Endometrial microvascular endothelial cells (primary cell): ENCODE measurements around the gene ARHGAP15. TPM values are rescaled to one million over a fixed set of nuclear protein-coding genes. Genes with fewer than 3 reads are reported as not detected.

ENCODE experiments used
- in situ Hi-C: cut with HindIII; loops from 2 replicates; pipeline ENCODE4 v1.10.0; 2017; ENCODE audit warnings: low sequenced_read_pairs, low pct_unique_long_range_greater_than_20kb; ENCODE audit errors: inconsistent ontology term
- total RNA-seq: library from RNA; depleted of rRNA; stranded (reverse); fragments of >200 nt; gene quantifications from one replicate; pipeline ENCODE4 v1.2.3, GENCODE V29; 2015; ENCODE audit errors: inconsistent ontology term

Gene ARHGAP15
- total RNA-seq, 1 donor from 2014 or later, result not detected

DNA sequence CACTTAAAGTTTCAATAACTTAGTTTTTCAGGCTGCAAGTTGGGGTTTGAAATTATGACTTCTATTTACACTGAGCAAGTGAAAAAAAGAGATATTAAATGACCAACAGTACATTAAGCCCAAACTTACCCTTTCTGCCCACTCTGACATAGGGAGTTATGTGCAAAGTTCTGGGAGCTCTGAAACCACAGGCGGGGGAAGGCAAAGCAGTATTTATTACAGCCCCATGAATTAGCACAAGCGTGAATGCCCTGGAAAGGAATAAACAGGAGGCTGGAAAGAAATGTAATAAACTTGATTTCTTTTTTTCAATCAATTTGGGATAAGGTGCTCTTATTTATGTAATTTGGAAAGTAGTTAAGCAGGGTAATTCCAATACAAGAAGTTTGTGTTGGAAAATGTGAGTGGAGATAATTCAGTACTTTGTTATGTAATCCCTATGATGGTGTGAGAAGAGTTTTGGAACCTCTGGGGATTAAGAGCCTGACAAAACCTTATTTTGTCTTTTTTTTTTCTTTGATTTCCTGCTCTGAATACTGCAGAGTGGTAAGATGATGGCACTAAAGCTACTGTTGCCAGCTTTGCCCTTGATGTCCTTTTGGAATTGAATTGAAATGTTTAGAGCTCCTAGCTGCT lies 351.5 kb downstream of the ARHGAP15 start:
- in situ Hi-C loops, result no loop called here

DNA sequence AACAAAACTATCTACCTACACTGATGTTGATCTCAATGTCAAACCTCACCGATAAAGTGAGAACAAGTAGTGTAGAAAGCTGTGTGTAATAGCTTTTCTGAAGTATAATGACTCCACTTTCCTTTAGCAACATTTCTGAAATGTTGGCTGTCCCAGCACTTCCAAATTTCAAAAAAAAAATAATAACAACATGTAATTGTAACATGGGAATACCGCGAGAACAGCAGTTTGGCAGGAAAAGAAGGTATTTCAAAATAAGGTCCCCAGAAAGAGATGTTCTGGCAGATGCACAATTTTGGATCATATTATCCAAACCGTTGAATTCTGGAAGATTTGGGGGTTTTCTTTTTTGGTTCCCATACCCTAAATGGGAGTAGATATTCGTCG lies 352.0 kb downstream of the ARHGAP15 start:
- in situ Hi-C loops, result no loop called here

DNA sequence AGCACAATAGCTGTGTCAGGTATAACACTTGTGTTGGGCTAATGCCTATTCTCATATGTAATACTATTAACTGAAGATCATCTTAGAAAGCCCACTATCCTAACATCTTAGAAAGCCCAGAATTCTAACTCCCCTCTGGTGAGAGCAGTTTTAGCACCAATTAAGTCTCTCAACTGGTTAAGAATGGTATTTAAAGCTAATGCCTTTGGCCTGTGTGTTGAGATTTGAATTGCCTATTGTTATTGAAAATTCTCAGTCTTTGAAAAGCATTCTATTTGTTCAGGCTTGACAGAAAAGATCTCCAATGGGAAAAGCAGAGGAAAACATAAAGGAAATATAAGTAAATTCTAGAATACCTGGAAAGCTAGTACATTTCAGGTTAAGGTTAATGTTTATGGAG lies 352.5 kb downstream of the ARHGAP15 start:
- in situ Hi-C loops, result no loop called here

DNA sequence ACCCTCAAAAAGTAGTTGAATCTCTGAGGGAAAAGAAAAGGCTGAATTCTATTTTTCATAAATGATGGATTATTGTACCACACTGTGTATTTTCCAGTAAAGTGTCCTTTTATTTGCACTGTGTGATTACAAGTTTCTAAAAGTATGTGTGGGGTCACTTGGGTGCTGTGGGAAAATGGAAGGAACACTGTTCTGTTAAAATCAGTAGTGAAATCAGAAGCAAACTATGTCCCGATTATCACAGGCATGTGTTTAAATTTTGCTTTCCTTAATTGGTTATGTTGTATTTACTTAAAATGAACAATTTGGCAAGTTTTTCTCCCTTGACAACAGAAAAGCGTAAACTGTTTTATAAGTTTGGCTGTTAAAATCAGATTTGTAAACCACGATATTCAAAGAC lies 353.1 kb downstream of the ARHGAP15 start:
- in situ Hi-C loops, result no loop called here

DNA sequence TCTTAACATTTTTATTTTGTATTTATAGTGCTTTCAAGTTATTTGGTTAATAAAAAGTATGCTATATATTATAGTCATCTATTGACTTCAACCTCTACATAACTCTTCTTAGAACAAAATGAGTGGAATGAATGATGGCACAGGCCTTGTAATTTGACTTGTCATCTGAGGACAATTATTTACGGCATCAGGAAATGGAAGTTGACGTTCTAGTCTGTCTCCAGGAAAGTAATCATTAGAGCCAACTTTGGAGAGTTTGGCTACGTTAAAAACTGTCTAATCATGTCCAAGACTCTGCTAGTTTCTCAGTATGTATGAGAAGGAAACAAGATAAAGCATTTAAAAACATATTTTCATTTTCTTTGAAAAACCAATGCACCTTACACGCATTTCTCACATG lies 353.6 kb downstream of the ARHGAP15 start:
- in situ Hi-C loops, result no loop called here

DNA sequence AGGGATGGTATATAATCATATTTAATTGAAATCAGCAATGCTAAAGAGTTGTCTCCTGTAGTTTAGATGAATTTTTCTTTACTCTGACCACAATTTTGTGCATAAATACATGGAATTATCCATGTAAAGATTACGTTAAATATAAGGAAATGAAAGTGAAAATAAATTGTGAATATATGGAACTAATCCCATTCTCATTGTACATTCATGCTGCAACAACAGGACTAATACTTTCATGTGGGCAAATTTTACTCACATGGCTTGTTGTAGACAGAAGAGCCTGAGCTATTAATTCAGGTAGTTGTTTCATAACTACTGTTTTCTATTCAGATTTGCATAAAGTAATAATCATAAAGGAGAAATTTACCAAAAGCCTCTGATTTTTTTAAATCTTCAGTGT lies 357.8 kb downstream of the ARHGAP15 start:
- in situ Hi-C loops, result no loop called here

DNA sequence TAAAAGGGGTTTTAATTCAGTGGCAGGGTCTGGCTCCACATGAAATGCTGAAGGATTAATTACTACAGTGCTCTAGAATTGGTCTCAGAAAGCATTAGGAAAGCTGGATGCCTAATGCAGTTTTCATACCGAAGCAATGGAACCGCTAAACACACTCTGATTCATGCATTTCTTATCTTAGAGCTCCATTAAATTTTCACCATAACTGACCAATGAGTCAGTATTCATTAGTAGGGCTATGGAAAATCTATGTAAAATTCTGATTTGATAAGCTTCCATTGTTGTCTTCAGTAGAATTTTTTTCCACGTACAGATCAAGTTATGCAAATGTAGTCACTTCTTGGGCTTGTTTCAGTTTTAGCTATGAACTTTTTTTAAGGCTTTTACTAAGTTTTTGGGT lies 359.9 kb downstream of the ARHGAP15 start:
- in situ Hi-C loops, result no loop called here

DNA sequence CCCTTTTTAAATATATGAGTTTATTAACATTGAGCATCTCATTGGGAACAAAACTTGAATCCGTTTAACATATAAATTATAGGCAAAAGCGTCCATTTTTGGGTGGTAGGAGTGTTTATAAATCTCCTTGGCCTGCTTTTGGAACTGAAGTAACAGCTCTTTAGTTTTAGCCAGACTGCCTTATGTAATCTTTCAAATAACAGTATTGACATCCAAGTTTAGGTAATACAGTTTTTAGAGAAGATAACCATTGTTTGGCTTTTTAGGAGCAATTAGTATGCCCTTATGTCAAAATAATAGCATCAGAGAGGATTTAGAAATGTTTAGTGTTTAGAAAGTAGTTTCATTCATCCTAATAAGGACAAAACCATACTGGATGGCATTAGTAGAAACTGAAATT lies 361.9 kb downstream of the ARHGAP15 start:
- in situ Hi-C loops, result no loop called here

DNA sequence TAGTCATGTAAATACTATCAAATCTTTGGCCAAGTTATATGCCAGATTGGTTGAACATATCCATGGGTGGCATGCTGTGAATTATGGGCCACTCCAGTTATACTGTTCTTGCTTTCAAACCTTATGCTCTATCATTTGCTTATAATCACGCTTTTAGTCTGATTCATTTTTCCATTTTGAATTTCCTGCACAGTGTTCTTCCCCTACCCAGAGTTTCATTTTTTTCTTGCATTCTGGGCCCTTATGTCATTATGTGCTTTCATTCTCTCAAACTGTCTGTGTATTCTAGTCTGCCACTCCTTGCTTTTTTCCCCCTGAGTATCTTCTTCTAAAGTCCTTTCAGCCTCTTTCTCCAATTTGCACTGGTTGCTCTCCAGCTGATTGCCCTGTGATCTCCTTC lies 364.1 kb downstream of the ARHGAP15 start:
- in situ Hi-C loops, result no loop called here

DNA sequence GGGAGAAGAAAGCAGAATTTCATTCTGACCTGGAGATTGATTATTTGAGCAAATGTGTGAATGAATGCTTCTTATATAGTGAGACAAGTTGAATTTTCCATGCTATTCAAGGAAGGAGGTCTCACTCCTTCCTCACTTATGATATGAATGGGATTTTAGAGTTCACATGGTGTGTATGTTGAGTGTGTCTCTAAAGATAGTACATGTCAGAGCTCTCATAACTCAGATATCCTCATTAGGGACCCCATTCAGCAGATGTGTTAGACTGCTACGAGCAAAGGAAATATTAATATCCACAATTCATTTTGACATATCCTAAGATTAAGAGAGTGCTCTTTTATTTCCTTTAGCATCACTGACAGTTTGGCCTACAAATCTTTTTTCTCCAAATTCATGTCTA lies 368.5 kb downstream of the ARHGAP15 start:
- in situ Hi-C loops, result no loop called here

DNA sequence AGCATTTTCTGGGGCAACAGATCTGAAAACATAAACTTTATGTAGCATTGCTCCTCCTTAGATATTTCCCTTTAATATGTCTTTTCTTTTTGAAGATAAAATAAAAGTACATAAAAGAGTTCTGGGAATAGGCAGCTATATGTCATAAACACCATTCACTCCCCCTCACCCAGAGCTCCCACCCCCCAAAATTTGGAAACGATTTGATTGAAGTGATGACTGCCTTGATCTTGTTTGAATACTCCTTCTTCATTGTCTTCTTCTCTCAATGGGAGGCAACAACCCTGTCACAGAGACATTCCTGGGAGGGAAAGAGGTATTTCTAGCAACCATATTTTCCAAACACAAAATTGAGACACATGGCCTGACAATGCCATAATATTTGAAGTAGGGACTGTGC lies 369.3 kb downstream of the ARHGAP15 start:
- in situ Hi-C loops, result no loop called here

DNA sequence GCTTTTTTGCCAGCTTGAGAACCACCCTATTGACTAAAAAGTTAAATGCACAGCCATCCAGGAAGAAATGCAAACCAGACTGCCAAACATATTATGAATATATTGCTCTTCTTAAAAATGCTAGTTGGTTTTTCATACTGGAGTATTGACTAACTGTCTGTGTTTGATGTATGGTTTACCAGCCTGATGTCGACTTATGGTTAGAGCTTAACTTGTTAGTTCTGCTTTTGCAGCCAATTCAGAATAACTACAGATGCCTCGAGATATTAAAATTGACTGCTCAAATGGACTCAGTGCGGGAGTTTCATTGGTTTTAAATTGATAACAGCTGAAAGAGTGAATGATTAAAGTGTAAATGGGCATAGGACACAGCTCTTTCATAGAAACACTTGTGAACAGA lies 369.8 kb downstream of the ARHGAP15 start:
- in situ Hi-C loops, result no loop called here

DNA sequence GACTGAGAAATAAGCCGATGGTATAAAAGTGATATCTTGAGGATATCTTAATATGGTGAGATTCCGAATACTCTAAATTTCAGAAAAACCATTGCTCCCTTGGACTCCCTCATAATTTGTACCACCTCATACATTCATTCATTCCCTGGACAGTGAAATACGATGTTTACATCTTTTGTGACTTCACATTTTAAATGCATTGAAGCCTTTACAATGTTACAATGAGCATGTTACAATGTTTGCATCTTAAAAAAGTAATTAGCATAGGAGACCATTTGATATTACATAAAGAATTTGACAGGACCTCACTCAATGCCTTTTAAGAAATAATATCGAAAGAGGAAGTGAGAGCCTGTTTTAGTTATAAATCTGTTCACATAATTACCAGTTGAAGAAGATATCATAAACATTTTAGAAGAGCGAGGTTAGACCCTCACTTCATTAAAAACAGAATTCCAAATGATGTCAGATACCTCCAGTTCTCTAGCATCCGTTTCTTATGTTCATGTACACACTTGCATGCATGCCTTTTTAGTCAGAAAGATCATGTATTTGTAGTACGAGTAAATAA lies 372.0 kb downstream of the ARHGAP15 start:
- in situ Hi-C loops, result no loop called here

DNA sequence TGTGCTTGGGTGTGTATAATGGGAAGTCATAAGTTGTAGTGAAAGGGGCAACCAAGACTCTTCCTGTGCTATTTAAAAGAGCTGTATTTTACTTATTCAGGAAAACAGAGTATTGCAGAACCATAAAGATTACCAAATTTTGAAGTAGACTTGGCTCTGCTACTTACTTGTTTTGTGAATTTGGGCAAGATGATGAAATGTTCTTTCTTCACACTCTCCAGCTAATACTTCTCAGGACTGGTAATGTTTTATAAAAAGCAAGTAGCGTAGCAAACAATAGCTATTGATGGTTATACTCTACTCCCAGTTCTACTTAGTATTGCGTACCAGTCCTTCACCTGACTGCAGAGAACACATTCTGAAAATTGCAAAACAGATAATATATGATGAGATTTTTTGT lies 374.1 kb downstream of the ARHGAP15 start:
- in situ Hi-C loops, result no loop called here

DNA sequence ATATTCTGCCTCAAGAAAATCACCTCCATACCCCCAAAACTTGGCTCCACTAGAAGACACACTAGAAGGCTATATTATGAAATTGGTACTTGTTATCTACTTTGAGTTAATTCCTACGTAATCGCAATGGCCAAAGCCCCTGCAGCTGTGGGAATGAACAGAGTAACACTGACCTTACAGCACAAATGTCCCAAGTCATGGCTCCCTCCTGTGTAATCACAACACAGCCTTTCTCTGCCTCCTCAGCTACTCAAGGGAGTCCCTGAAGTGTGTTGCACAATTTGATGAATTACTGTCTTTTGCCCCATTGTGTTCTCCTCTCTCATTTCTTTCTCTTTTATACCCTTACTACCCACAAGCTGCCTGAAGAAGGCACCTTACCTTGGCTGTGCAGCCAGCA lies 375.2 kb downstream of the ARHGAP15 start:
- in situ Hi-C loops, result no loop called here

DNA sequence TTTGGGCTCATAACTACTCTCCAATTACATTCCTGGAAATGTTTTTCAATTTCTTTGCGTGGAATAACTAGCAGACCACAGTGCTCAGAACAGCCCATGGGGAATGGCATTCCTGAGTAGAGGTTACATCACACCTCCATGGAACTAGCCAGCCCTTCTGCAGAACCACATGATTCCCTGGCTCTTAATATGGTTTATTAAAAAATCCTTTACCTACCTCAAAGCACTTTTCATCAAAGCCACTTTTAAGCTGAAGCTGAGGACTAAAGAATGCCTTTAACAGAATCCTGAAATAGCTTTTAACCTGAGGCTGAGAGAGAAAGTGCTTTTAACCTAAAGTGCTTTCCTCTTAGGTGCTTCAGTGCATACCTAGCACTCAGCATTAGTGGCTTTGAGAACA lies 376.3 kb downstream of the ARHGAP15 start:
- in situ Hi-C loops, result no loop called here

DNA sequence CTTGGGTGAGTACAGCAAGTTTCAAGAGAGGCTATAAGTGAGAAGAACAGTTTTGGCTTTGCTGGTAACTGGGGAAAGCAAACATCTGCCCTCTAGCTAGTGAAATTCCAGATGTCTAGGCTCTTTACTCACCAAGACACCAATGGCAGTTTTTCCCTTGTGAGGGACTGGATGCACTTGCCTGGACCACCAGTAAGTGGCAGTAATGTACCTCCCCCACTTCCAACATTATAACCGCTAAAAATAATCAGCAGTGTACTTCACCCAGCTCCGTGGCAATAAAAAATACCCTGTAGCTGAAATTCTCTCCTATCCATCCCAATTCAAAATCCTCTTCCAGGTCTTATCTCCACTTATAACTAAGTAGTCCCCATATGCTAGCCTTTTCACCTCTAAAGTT lies 383.9 kb downstream of the ARHGAP15 start:
- in situ Hi-C loops, result no loop called here

DNA sequence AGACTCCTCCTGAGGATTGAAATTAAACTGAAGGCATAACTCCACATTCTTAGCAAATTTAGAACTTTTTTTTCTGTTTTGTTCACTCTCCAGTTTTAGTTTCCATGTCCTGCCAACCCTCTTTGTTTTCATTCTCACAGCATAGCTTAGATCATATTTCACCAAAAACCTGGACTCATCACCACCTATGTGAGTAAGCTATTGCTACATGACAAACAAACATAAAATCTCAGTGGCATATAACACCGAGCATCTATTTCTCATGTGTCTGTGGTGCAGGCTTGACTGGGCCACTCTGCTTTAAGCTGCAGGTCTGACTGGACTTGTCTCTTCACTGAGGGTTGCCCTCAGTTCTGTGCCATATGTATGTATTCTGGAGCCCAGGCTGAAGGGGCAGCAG lies 385.2 kb downstream of the ARHGAP15 start:
- in situ Hi-C loops, result no loop called here

DNA sequence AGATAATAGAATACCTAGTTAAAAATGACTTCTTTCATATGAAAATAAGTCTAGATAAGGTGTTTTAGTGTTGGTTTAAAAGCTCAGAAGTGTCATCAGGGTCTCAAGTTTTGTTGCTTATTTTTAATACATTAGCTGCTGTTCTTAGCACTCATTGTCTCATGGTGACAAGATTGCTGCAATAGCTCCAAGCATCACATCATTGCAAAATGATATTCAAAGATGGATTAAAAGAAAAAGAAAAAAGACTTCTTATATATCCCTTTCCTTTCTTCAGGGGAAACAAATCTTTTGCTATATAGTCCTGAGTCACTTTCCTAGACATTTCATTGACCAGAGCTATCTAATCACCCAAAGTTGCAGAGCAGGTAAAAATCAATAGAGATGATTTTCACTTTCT lies 386.1 kb downstream of the ARHGAP15 start:
- in situ Hi-C loops, result no loop called here

DNA sequence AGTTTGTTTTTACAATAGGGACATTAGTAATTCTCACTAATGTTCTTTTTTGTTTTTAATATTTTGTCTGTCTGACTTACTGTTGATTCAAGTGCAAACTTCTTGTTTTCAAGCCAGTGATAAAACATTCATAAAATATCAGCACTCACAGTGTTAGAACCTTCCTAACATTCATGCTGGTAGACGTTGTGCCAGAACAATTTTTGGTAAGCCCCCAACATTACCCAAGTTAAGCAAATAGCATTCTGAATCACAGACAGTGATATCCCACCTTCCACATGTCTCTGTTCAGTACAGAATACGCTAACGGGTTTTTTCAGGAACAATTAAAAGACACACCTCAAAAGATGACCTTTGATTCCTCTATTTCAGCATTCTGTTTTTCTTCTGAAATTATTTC lies 390.3 kb downstream of the ARHGAP15 start:
- in situ Hi-C loops, result no loop called here

DNA sequence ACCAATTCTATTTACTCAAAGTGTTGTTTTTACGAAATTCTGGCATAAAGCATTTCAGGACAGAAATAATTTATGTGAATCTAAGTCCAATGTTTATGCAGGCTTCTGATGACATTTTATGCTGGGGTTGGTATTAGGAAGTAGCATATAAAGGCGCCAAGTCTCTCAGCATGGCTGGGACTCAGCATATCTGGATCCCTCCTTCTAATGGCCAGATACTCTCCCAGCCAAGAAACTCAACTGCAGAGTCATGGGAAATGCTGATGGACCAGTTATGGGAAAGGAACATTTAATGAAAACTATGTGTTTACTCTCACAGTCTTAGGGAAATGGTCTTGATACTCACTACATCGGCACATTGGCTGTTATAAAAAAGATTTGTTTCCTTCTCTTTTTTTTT lies 392.2 kb downstream of the ARHGAP15 start:
- in situ Hi-C loops, result no loop called here
